ENCODE measurements around the gene C1orf116. TPM values are rescaled to one million over a fixed set of nuclear protein-coding genes. Genes with fewer than 3 reads are reported as not detected.

Gene C1orf116
- polyA plus RNA-seq (ENCODE audit: insufficient read length in 4 of 4): 10 to 100 TPM; 18.4 to 25.0 (median 21.7) TPM

GRCh38 chr1:207032528-207033017 is at the start of gene C1orf116:
Gene C1orf116 (minus strand): TSS chr1:207032756. CDS start chr1:207027598, 5,158 bp downstream.
- peak in 1 of 4 donors; percentile 63 for DNase-seq (ENCODE audit: low read depth in 4 of 4, low spot score in 2 of 4)

GRCh38 chr1:207081806-207082205 is 49.2 kb upstream of the C1orf116 start:
- DNase-seq (ENCODE audit: low read depth in 4 of 4, low spot score in 2 of 4): no peak

- DNase-seq (ENCODE audit: low read depth in 4 of 4, low spot score in 2 of 4): no peak
Measured at GRCh38 chr1:207081088-207081487, 48.5 kb upstream of the C1orf116 start.

- DNase-seq (ENCODE audit: low read depth in 4 of 4, low spot score in 2 of 4): no peak
Measured at GRCh38 chr1:207079706-207080241, 47.2 kb upstream of the C1orf116 start.

GRCh38 chr1:207078578-207079132 is 46.1 kb upstream of the C1orf116 start:
- DNase-seq (ENCODE audit: low read depth in 4 of 4, low spot score in 2 of 4): no peak

GRCh38 chr1:207077470-207078377 is 45.2 kb upstream of the C1orf116 start:
- peak; percentile 66 to 81 (median 72) for DNase-seq (ENCODE audit: low read depth in 4 of 4, low spot score in 2 of 4)

- no peak for DNase-seq (ENCODE audit: low read depth in 4 of 4, low spot score in 2 of 4)
Measured at GRCh38 chr1:207077012-207077411, 44.5 kb upstream of the C1orf116 start.

GRCh38 chr1:207076181-207076955 is 43.8 kb upstream of the C1orf116 start:
- no peak for DNase-seq (ENCODE audit: low read depth in 4 of 4, low spot score in 2 of 4)

- no peak for DNase-seq (ENCODE audit: low read depth in 4 of 4, low spot score in 2 of 4)
Measured at GRCh38 chr1:207073906-207074820, 41.6 kb upstream of the C1orf116 start.

- DNase-seq (ENCODE audit: low read depth in 4 of 4, low spot score in 2 of 4): no peak
Measured at GRCh38 chr1:207072233-207072632, 39.7 kb upstream of the C1orf116 start.

GRCh38 chr1:207071426-207071825 is 38.9 kb upstream of the C1orf116 start:
- no peak for DNase-seq (ENCODE audit: low read depth in 4 of 4, low spot score in 2 of 4)

- no peak for DNase-seq (ENCODE audit: low read depth in 4 of 4, low spot score in 2 of 4)
Measured at GRCh38 chr1:207070811-207071210, 38.3 kb upstream of the C1orf116 start.

- no peak for DNase-seq (ENCODE audit: low read depth in 4 of 4, low spot score in 2 of 4)
Measured at GRCh38 chr1:207069858-207070506, 37.4 kb upstream of the C1orf116 start.

- no peak for DNase-seq (ENCODE audit: low read depth in 4 of 4, low spot score in 2 of 4)
Measured at GRCh38 chr1:207069061-207069460, 36.5 kb upstream of the C1orf116 start.

- DNase-seq (ENCODE audit: low read depth in 4 of 4, low spot score in 2 of 4): no peak
Measured at GRCh38 chr1:207067665-207068064, 35.1 kb upstream of the C1orf116 start.

GRCh38 chr1:207067185-207067584 is 34.6 kb upstream of the C1orf116 start:
- DNase-seq (ENCODE audit: low read depth in 4 of 4, low spot score in 2 of 4): no peak

- no peak for DNase-seq (ENCODE audit: low read depth in 4 of 4, low spot score in 2 of 4)
Measured at GRCh38 chr1:207064561-207064960, 32.0 kb upstream of the C1orf116 start.

- no peak for DNase-seq (ENCODE audit: low read depth in 4 of 4, low spot score in 2 of 4)
Measured at GRCh38 chr1:207063014-207063413, 30.5 kb upstream of the C1orf116 start.

GRCh38 chr1:207062058-207062457 is 29.5 kb upstream of the C1orf116 start:
- no peak for DNase-seq (ENCODE audit: low read depth in 4 of 4, low spot score in 2 of 4)
